Endodermal cell (in vitro differentiated cells): ENCODE measurements around the gene PRR13. TPM values are rescaled to one million over a fixed set of nuclear protein-coding genes. Genes with fewer than 3 reads are reported as not detected.
"Not testable (repeated sequence)": the region's sequence is repeated elsewhere in the genome, so short reads cannot be mapped to it uniquely, and the experiment has no call there.

Experiments used
- DNase-seq: peaks from one replicate; pipeline ENCODE4 v3.0.0-alpha.2; 2017
- H3K27ac ChIP-seq: 2 replicates; pipeline ENCODE4 v1.5.1; 2013; ENCODE audit warnings: mild to moderate bottlenecking, low read depth, low read length, moderate library complexity
- H3K27me3 ChIP-seq: 2 replicates; pipeline ENCODE4 v1.6.1; 2013; ENCODE audit warnings: mild to moderate bottlenecking, low read length, moderate library complexity; ENCODE audit not compliant: insufficient read depth, control insufficient read depth, poor library complexity, severe bottlenecking
- H3K36me3 ChIP-seq: 2 replicates; pipeline ENCODE4 v1.7.0; 2013; ENCODE audit warnings: mild to moderate bottlenecking, low read length, moderate library complexity; ENCODE audit not compliant: control insufficient read depth, insufficient read depth
- H3K4me1 ChIP-seq: one replicate; pipeline ENCODE4 v1.7.0; 2013; ENCODE audit warnings: low read length; ENCODE audit not compliant: control insufficient read depth, insufficient read depth
- H3K4me3 ChIP-seq: 2 replicates; pipeline ENCODE4 v1.5.1; 2013; ENCODE audit warnings: mild to moderate bottlenecking, low read length, moderate library complexity
- H3K9ac ChIP-seq: 2 replicates; pipeline ENCODE4 v1.6.1; 2013; ENCODE audit warnings: mild to moderate bottlenecking, low read length, moderate library complexity; ENCODE audit not compliant: poor library complexity, severe bottlenecking; ENCODE audit errors: extremely low read depth
- H3K9me3 ChIP-seq: 2 replicates; pipeline ENCODE4 v1.6.1; 2013; ENCODE audit warnings: mild to moderate bottlenecking, low read length, moderate library complexity; ENCODE audit not compliant: control insufficient read depth
- H3K27ac Mint-ChIP-seq: 2 replicates; pipeline ENCODE4 v1.8.0; 2020; ENCODE audit warnings: mixed read lengths
- H3K27me3 Mint-ChIP-seq: 2 replicates; pipeline ENCODE4 v1.8.0; 2021; ENCODE audit warnings: mild to moderate bottlenecking, mixed read lengths; ENCODE audit not compliant: insufficient read depth
- H3K36me3 Mint-ChIP-seq: 2 replicates; pipeline ENCODE4 v1.8.0; 2020; ENCODE audit warnings: low read depth, mixed read lengths
- H3K4me1 Mint-ChIP-seq: 2 replicates; pipeline ENCODE4 v1.8.0; 2020; ENCODE audit warnings: mixed read lengths
- H3K4me3 Mint-ChIP-seq: 2 replicates; pipeline ENCODE4 v1.8.0; 2020; ENCODE audit warnings: mild to moderate bottlenecking, moderate library complexity, mixed read lengths
- H3K9me3 Mint-ChIP-seq: 2 replicates; pipeline ENCODE4 v1.8.0; 2020; ENCODE audit warnings: mild to moderate bottlenecking, mixed read lengths
- CTCF ChIP-seq: fragments of 200-600 bp; sonication (generic); conservative IDR thresholded peaks from 2 replicates; pipeline ENCODE4 v1.5.0; 2021; ENCODE audit warnings: antibody characterized with exemption, mild to moderate bottlenecking
- WGBS, 2 experiments: methylation state at CpG; one replicate each; pipeline versions ENCODE4 v1.1.5 to v1.1.7; 2013; ENCODE audit warnings: missing lambda C conversion rate in 2 of 2, mixed read lengths in 1 of 2; ENCODE audit not compliant: insufficient coverage in 1 of 2, insufficient read length in 1 of 2; 5-methylcytosine and 5-hydroxymethylcytosine counted together
- total RNA-seq, 2 donors: library from RNA; stranded (reverse); fragmentation: NEBNext Ultra II Directional in 1 of 2; extraction: Animal tissue kit (Norgen Biotek cat#: 25700) in 1 of 2; gene quantifications; 2 replicates in 1 of 2; 3 replicates in 1 of 2; pipeline ENCODE4 v1.2.1, GENCODE V29; 2021

The PRR13 gene
- total RNA-seq, 2 donors from 2014 or later: 184 to 209 TPM

- no peaks in the 10 kb centered on the region for H3K27me3 ChIP-seq
- no peak overlapping the region for H3K9ac ChIP-seq
- no peaks in the 10 kb centered on the region for H3K27me3 Mint-ChIP-seq
- H3K36me3 Mint-ChIP-seq: peaks cover 17% of the 10 kb centered on the region
- DNase-seq: no peak
- 83 to 100% methylated on average over 1 to 7 of the region's 7 CpGs for WGBS, 2 experiments
- peaks cover 33% of the 10 kb centered on the region for H3K4me1 Mint-ChIP-seq
- no peak for TF ChIP-seq CTCF
- no peaks in the 10 kb centered on the region for H3K9me3 ChIP-seq
- H3K27ac ChIP-seq: no peak overlapping the region
- no peaks in the 10 kb centered on the region for H3K36me3 ChIP-seq
- H3K4me1 ChIP-seq: peaks cover 17% of the 10 kb centered on the region
- no peak overlapping the region for H3K4me3 Mint-ChIP-seq
- no peak overlapping the region for H3K4me3 ChIP-seq
- H3K9me3 Mint-ChIP-seq: no peaks in the 10 kb centered on the region
- no peak overlapping the region for H3K27ac Mint-ChIP-seq
Observed at GRCh38 chr12:53428741-53429140, 12.8 kb upstream of the PRR13 start.

DNA sequence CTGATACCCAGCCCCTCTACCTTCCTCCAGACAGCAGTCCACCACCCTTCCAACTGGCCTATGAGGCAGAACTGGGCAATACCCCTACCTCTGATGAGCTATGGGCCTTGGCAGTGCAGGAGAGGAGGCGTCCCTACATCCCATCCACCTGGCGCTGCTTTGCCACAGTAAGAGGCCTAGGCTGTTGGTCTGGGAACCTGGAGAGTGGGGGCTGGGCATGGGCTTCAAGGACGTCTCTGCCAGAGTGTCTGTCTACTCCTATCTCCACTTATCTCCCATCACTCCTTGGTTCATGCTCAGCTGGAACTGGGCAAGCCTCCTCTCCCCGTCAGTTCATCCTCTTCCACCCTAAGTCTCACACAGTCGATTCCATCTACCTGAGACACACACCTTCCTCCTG, 11.4 kb upstream of the PRR13 start:
- peaks cover 17% of the 10 kb centered on the region for H3K36me3 Mint-ChIP-seq
- H3K4me3 Mint-ChIP-seq: no peak overlapping the region
- 63 to 91% methylated on average over 2 to 5 of the region's 5 CpGs for whole genome bisulfite sequencing, 2 experiments
- no peak overlapping the region for H3K4me3 ChIP-seq
- H3K9ac ChIP-seq: no peak overlapping the region
- peaks cover 20% of the 10 kb centered on the region for H3K4me1 Mint-ChIP-seq
- no peak for DNase-seq
- H3K9me3 Mint-ChIP-seq: no peaks in the 10 kb centered on the region
- no peaks in the 10 kb centered on the region for H3K9me3 ChIP-seq
- H3K27ac Mint-ChIP-seq: no peak overlapping the region
- H3K27me3 Mint-ChIP-seq: no peaks in the 10 kb centered on the region
- no peaks in the 10 kb centered on the region for H3K27me3 ChIP-seq
- H3K27ac ChIP-seq: no peak overlapping the region
- peaks cover 4% of the 10 kb centered on the region for H3K4me1 ChIP-seq
- no peaks in the 10 kb centered on the region for H3K36me3 ChIP-seq
- no peak for TF ChIP-seq CTCF

DNA sequence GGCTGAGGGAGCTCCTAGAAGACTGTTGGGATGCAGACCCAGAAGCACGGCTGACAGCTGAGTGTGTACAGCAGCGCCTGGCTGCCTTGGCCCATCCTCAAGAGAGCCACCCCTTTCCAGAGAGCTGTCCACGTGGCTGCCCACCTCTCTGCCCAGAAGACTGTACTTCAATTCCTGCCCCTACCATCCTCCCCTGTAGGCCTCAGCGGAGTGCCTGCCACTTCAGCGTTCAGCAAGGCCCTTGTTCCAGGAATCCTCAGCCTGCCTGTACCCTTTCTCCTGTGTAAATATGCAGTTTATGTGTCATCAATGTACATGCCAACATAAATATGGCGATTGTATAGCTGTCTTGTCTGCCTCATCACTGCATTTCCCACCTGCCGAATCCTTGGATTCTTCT, 10.3 kb upstream of the PRR13 start:
- no peak for DNase-seq
- H3K4me3 Mint-ChIP-seq: no peak overlapping the region
- no peak overlapping the region for H3K27ac ChIP-seq
- H3K27me3 ChIP-seq: no peaks in the 10 kb centered on the region
- H3K4me3 ChIP-seq: no peak overlapping the region
- no peaks in the 10 kb centered on the region for H3K36me3 ChIP-seq
- WGBS, 2 experiments: 89 to 94% methylated on average over 6 to 7 of the region's 7 CpGs
- H3K27me3 Mint-ChIP-seq: no peaks in the 10 kb centered on the region
- H3K4me1 ChIP-seq: no peaks in the 10 kb centered on the region
- no peaks in the 10 kb centered on the region for H3K9me3 Mint-ChIP-seq
- no peaks in the 10 kb centered on the region for H3K9me3 ChIP-seq
- H3K4me1 Mint-ChIP-seq: peaks cover 12% of the 10 kb centered on the region
- H3K36me3 Mint-ChIP-seq: peaks cover 17% of the 10 kb centered on the region
- TF ChIP-seq CTCF: no peak
- no peak overlapping the region for H3K27ac Mint-ChIP-seq
- H3K9ac ChIP-seq: no peak overlapping the region

- DNase-seq, H3K4me3 Mint-ChIP-seq, H3K27ac ChIP-seq, H3K36me3 ChIP-seq, H3K4me1 ChIP-seq, H3K27me3 Mint-ChIP-seq, H3K27ac Mint-ChIP-seq, H3K9me3 ChIP-seq, H3K27me3 ChIP-seq, H3K4me3 ChIP-seq, H3K4me1 Mint-ChIP-seq, H3K9me3 Mint-ChIP-seq, H3K9ac ChIP-seq: not testable (repeated sequence)
- WGBS, 2 experiments: 92 to 100% methylated on average over 7 to 9 of the region's 9 CpGs
- peaks cover 10% of the 10 kb centered on the region for H3K36me3 Mint-ChIP-seq
Observed at GRCh38 chr12:53435326-53435725, 6.2 kb upstream of the PRR13 start.

GRCh38 chr12:53439582-53439981, 2.0 kb upstream of the PRR13 start:
- H3K27me3 ChIP-seq, DNase-seq, H3K27ac ChIP-seq, H3K27me3 Mint-ChIP-seq, H3K27ac Mint-ChIP-seq, H3K36me3 ChIP-seq, H3K4me3 Mint-ChIP-seq, H3K9me3 ChIP-seq, H3K9ac ChIP-seq, H3K9me3 Mint-ChIP-seq, H3K4me1 ChIP-seq, H3K4me3 ChIP-seq: not testable (repeated sequence)
- Mint-ChIP-seq H3K36me3 (peaks cover 13% of the 10 kb centered on the region), H3K4me1 (peaks cover 18% of the 10 kb centered on the region)
